ENCODE results near the gene USP24.

DNA sequence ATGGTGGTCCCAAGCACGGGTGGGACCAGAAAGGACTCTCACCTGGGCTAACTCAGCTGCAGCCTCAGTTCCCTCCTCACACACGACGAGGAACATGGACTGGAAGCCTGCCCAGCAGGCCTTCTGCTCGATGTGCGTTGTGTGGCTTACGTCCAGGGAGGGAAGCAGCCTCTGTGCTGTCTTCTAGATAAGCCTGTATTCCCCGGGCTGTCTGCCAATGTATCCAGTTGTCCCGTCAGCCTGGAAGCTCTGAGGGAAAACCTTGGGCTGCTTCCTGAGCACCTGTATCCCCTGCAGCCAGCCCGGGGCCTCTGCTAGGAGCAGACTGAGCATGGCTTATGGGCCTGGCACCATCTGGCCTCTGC is 165.3 kb downstream of the USP24 start:
- TF ChIP-seq, protein P1, sequence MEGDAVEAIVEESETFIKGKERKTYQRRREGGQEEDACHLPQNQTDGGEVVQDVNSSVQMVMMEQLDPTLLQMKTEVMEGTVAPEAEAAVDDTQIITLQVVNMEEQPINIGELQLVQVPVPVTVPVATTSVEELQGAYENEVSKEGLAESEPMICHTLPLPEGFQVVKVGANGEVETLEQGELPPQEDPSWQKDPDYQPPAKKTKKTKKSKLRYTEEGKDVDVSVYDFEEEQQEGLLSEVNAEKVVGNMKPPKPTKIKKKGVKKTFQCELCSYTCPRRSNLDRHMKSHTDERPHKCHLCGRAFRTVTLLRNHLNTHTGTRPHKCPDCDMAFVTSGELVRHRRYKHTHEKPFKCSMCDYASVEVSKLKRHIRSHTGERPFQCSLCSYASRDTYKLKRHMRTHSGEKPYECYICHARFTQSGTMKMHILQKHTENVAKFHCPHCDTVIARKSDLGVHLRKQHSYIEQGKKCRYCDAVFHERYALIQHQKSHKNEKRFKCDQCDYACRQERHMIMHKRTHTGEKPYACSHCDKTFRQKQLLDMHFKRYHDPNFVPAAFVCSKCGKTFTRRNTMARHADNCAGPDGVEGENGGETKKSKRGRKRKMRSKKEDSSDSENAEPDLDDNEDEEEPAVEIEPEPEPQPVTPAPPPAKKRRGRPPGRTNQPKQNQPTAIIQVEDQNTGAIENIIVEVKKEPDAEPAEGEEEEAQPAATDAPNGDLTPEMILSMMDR (IDR thresholded peaks at IDR 0.05; ENCODE audit: low read depth, low read length) = no peak
- no peak for TF ChIP-seq EZH2phosphoT487 (IDR thresholded peaks at IDR 0.05; ENCODE audit: low read depth)
